ENCODE measurements around the gene CAMTA1.

CAMTA1 gene

DNA sequence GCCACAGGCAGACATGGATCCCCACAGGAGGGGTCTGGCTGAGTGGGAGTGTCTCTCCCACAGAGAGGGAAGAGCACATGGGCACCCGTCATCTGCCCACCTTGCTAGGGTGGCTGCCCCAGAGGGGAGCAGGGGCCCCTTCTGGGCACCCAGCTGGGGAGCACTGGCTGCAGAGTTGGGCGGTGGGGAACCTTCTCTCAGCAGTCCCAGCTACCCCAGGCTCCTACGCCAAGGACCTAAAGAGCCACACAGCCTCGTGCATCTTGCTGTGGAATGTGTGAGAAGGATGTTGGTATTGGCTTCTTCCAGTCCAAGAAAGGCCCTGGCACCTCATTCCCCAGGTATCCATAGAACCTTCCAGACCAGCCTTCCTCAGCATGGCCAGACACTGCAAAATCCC lies 735.2 kb downstream of the CAMTA1 start:
- no peak for TF ChIP-seq CTCF (conservative IDR thresholded peaks at IDR 0.05; ENCODE audit: control insufficient read depth, insufficient read depth, low read depth, low read length)
- no peak overlapping the region for H3K4me3 ChIP-seq (ENCODE audit: control insufficient read depth, low read depth, low read length)
- DNase-seq (ENCODE audit: low read depth), result no peak

DNA sequence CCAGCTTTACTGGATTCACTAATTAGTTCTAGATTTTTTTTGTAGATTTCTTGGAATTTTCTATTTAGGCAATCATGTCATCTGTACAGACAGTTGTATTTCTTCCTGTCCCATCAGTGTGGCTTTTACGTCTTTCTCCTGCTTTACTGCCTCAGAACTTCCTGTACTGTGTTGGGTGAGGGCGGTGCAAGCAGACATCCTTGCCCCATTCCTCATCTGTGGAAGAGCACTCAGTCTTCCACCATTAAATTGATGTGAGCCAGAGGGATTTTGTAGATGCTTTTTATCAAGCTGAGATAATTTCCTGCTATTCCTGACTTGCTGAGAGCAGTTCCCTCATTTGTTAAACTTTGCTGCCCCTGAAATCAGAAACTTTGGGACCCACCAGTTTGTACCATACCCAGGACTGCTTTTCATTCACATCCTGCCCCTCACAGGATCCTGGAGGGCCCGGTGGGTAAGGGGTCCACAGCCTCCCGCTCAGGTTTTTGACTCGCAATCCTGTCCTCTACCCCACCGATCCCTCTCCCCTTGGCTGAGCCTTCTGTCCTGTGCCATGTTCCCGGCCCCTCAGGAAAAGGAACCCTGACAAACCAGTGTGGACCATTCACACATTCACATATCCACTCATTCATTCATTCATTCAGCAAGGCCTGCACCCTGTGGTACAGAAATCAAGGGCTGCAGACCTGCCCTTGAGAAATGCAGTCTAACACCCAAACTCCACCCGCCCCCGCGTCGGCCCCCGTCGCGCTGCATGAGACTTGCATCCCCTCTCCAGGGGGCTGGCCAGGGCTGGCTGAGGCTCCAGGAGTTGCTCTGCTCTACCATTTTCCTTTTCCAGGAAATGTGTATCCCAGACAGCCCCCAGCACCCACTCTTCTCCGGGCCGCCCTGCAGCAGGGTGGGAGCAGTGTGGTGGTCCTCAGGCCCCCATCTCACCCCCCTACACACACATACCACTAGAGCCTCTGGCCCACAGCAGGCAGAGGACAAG lies 739.4 kb downstream of the CAMTA1 start:
- TF ChIP-seq CTCF (conservative IDR thresholded peaks at IDR 0.05; ENCODE audit: control insufficient read depth, insufficient read depth, low read depth, low read length), result no peak
- DNase-seq (ENCODE audit: low read depth), result no peak
- H3K4me3 ChIP-seq (ENCODE audit: control insufficient read depth, low read depth, low read length), result no peak overlapping the region

DNA sequence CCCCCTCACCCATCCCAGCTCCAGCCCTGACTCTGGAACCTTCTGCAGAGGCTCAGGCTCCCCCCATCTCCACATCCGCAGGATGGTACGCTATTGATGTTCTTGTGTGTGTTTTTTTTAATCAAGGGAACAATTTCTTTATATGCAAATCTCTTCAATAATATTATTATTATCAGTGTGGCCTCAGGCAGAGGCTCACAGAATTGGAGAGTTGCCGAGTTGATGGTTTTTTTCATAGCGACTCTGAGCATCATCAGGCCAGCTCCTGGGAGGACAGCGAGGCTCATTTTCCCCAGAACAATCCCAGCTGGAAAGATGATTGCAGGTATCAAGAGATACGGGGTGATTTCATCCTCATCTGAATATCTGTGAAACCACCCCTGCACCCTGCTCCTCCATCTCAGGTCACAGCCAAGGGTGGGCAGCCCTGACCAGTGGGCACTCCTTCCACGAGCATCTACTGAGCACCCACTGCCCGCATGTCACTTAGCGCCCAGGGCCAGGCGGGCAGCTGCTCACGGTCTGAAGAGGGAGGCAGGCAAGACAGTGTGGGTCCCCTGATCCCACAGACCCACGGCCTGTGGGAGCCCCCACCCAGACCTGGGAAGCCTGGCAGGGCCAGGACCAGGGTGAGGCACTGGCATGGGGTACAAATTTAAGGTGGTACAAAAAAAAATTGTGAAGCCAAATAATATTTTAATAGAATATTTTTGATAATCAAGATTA lies 740.2 kb downstream of the CAMTA1 start:
- TF ChIP-seq CTCF (conservative IDR thresholded peaks at IDR 0.05; ENCODE audit: control insufficient read depth, insufficient read depth, low read depth, low read length), result no peak
- DNase-seq (ENCODE audit: low read depth), result no peak
- no peak overlapping the region for H3K4me3 ChIP-seq (ENCODE audit: control insufficient read depth, low read depth, low read length)

GRCh38 chr1:7526196-7526866 lies 741.1 kb downstream of the CAMTA1 start:
- H3K4me3 ChIP-seq (ENCODE audit: control insufficient read depth, low read depth, low read length), result no peak overlapping the region
- no peak for TF ChIP-seq CTCF (conservative IDR thresholded peaks at IDR 0.05; ENCODE audit: control insufficient read depth, insufficient read depth, low read depth, low read length)
- DNase-seq (ENCODE audit: low read depth), result no peak

DNA sequence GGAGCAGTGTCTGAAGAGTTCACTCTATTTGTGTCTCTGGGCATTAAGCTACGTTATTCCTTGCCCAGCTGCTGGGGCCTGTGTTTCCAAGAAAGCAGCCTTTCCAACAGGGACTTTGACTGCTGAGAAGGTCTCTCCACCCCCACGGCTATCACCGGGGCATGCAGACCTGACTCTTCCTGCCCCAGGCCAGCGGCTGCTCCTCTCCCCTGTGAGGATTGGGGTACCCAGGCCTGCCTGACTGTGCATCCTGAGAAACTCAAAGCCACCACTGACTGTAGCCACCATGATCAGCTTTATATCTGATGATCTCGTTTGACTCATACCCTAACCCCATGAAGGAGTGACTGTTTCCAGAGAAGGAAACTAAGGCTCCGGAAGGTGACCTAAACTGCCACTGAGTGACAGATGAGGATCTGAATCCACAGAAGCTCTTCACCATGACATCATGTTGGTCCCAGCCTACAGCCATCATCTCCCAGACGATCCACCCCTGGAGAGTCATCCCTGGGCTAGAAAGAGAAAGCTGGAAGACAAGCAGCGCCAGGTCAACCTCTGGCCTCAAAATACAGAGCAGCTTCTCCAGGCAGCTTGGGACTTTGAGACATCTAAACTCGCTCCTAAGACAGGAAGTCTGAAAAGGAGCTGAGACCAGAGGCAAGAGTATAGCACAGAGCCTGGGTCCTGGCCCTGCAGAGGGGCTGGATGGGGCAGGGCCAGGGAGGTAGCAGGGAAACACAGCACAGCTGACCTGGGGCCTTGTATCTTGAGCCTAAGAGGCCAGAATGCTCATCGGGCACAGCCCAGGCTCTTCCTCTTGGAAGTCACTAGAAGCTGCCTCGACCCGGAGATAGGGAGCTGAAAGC lies 741.8 kb downstream of the CAMTA1 start:
- DNase-seq (ENCODE audit: low read depth), result peak; percentile 25
- no peak overlapping the region for H3K4me3 ChIP-seq (ENCODE audit: control insufficient read depth, low read depth, low read length)
- no peak for TF ChIP-seq CTCF (conservative IDR thresholded peaks at IDR 0.05; ENCODE audit: control insufficient read depth, insufficient read depth, low read depth, low read length)

GRCh38 chr1:7527733-7528045 lies 742.4 kb downstream of the CAMTA1 start:
- H3K4me3 ChIP-seq (ENCODE audit: control insufficient read depth, low read depth, low read length), result no peak overlapping the region
- TF ChIP-seq CTCF (conservative IDR thresholded peaks at IDR 0.05; ENCODE audit: control insufficient read depth, insufficient read depth, low read depth, low read length), result no peak
- no peak for DNase-seq (ENCODE audit: low read depth)

Measured in fibroblast of mammary gland (primary cell).